HCT116 (cell line): ENCODE results near the gene SLC52A3. TPM values are rescaled to one million over a fixed set of nuclear protein-coding genes. Genes with fewer than 3 reads are reported as not detected.
A peak's percentile ranks its signal among the peaks of the same experiment; 100 is the strongest.
"Not testable (repeated sequence)": the region's sequence is repeated elsewhere in the genome, so short reads cannot be mapped to it uniquely, and the experiment has no call there.

Experiments
- ATAC-seq: fragments of 200-7000 bp; cut with Tn5 transposase; 2 replicates; pipeline ENCODE4 v1.9.1; 2020; ENCODE audit warnings: mild to moderate bottlenecking, moderate library complexity
- BruUV-seq: library from RNA; stranded (reverse); fragments of 400-500 nt; replicated peaks from 2 replicates; lab custom pipeline; 2021; lab: Mats Ljungman, UMichigan
- CTCF ChIA-PET: fragments of 300-600 bp; sonication (Branson Sonifier 250); formaldehyde crosslinking; loops from one replicate; lab custom pipeline; 2021; ENCODE audit warnings: antibody characterized with exemption; lab: Charles Lee
- POLR2A ChIA-PET: fragments of 300-600, 350-600 bp; sonication (Branson Sonifier 250); formaldehyde crosslinking; loops from one replicate; lab custom pipeline; 2021; ENCODE audit warnings: antibody characterized with exemption; lab: Charles Lee
- RAD21 ChIA-PET, 2 experiments: fragments of 300-600 bp; sonication (Branson Sonifier 250); formaldehyde crosslinking; loops; one replicate each; lab custom pipeline; 2023; ENCODE audit warnings: low total read pairs in 2 of 2; ENCODE audit not compliant: uncharacterized antibody in 2 of 2, unreplicated experiment in 2 of 2, low non-redundant PET in 1 of 2; lab: Charles Lee
- DNase-seq: peaks from one replicate; pipeline ENCODE4 v3.0.0-alpha.2; 2010; ENCODE audit warnings: low read depth, low spot score
- H2AFZ ChIP-seq: fragments of 200-600 bp; shearing (Covaris generic), sonication (generic); 2 replicates; pipeline ENCODE4 v1.6.1; 2017; ENCODE audit warnings: low read depth, mixed run types, mixed read lengths, antibody characterized with exemption, low read length; ENCODE audit not compliant: poor library complexity, severe bottlenecking
- H3K27ac ChIP-seq: 2 replicates; pipeline ENCODE4 v1.5.1; 2012; ENCODE audit warnings: low read depth, low read length
- H3K27me3 ChIP-seq: fragments of 200-600 bp; sonication (generic); 2 replicates; pipeline ENCODE4 v1.6.1; 2016; ENCODE audit warnings: mixed run types, low read length, mixed read lengths; ENCODE audit not compliant: insufficient read depth
- H3K36me3 ChIP-seq, 2 experiments: fragments of 200-500 bp in 1 of 2; fragments of 200-600 bp in 1 of 2; sonication (Bioruptor generic) in 1 of 2; sonication (generic) in 1 of 2; 2 replicates each; pipeline versions ENCODE4 v1.5.1 to v1.6.1; 2014 to 2016; ENCODE audit warnings: low read length in 2 of 2, inconsistent platforms in 1 of 2, mixed read lengths in 1 of 2, mixed run types in 1 of 2; ENCODE audit not compliant: insufficient read depth in 2 of 2, control insufficient read depth in 1 of 2
- H3K4me1 ChIP-seq, 2 experiments: fragments of 200-600 bp in 1 of 2; sonication (generic) in 1 of 2; 2 replicates each; pipeline versions ENCODE4 v1.5.1 to v1.6.1; 2012 to 2017; ENCODE audit warnings: low read length in 2 of 2, inconsistent platforms in 1 of 2, mild to moderate bottlenecking in 1 of 2, mixed read lengths in 1 of 2, mixed run types in 1 of 2, moderate library complexity in 1 of 2; ENCODE audit not compliant: insufficient read depth in 2 of 2, control insufficient read depth in 1 of 2
- H3K4me2 ChIP-seq: fragments of 200-600 bp; sonication (generic); 2 replicates; pipeline ENCODE4 v1.6.1; 2017; ENCODE audit warnings: mixed run types, low read length, mixed read lengths
- H3K4me3 ChIP-seq, 2 experiments: fragments of 200-600 bp in 1 of 2; sonication (generic) in 1 of 2; replicated peaks in 1 of 2; 2 replicates each; pipeline ENCODE4 v1.5.1; 2011 to 2016; ENCODE audit warnings: low read length in 2 of 2, control low read depth in 1 of 2, low read depth in 1 of 2, mild to moderate bottlenecking in 1 of 2, mixed read lengths in 1 of 2, mixed run types in 1 of 2
- H3K79me2 ChIP-seq: fragments of 200-600 bp; sonication (generic); 2 replicates; pipeline ENCODE4 v1.6.1; 2017; ENCODE audit warnings: mild to moderate bottlenecking, mixed run types, low read length, moderate library complexity, mixed read lengths; ENCODE audit not compliant: insufficient read depth
- H3K9ac ChIP-seq: fragments of 200-600 bp; sonication (generic); 2 replicates; pipeline ENCODE4 v1.6.1; 2016; ENCODE audit warnings: low read length, mixed read lengths
- H3K9me2 ChIP-seq: fragments of 200-600 bp; sonication (generic), shearing (Covaris generic); 2 replicates; pipeline ENCODE4 v1.6.1; 2017; ENCODE audit warnings: mixed run types, mild to moderate bottlenecking, moderate library complexity; ENCODE audit not compliant: insufficient read depth
- H3K9me3 ChIP-seq, 2 experiments: fragments of 200-500 bp in 1 of 2; fragments of 200-600 bp in 1 of 2; sonication (Bioruptor generic) in 1 of 2; sonication (generic) in 1 of 2; 2 replicates each; pipeline ENCODE4 v1.6.1; 2014 to 2017; ENCODE audit warnings: low read length in 2 of 2, mixed read lengths in 2 of 2, inconsistent platforms in 1 of 2, low read depth in 1 of 2, mild to moderate bottlenecking in 1 of 2, mixed run types in 1 of 2, moderate library complexity in 1 of 2; ENCODE audit not compliant: control insufficient read depth in 1 of 2, insufficient read depth in 1 of 2
- H4K20me1 ChIP-seq: fragments of 200-600 bp; sonication (generic), shearing (Covaris generic); 2 replicates; pipeline ENCODE4 v1.6.1; 2017; ENCODE audit warnings: mixed run types, mild to moderate bottlenecking, moderate library complexity; ENCODE audit not compliant: insufficient read depth
- CBX3 ChIP-seq: IDR thresholded peaks from 2 replicates; pipeline ENCODE4 v1.6.1; 2012; ENCODE audit warnings: low read depth
- CEBPB ChIP-seq: IDR thresholded peaks from 2 replicates; pipeline ENCODE4 v1.6.1; 2012; ENCODE audit warnings: low read depth
- EGR1 ChIP-seq: IDR thresholded peaks from 2 replicates; pipeline ENCODE4 v1.6.1; 2012; ENCODE audit warnings: low read depth
- ELF1 ChIP-seq: IDR thresholded peaks from 2 replicates; pipeline ENCODE4 v1.6.1; 2012; ENCODE audit warnings: low read depth, borderline replicate concordance
- EZH2phosphoT487 ChIP-seq: fragments of 200-600 bp; IDR thresholded peaks from 2 replicates; pipeline ENCODE4 v1.6.1; 2018; ENCODE audit warnings: antibody characterized with exemption, borderline replicate concordance
- MAX ChIP-seq: IDR thresholded peaks from 2 replicates; pipeline ENCODE4 v1.6.1; 2012
- RAD21 ChIP-seq: IDR thresholded peaks from 2 replicates; pipeline ENCODE4 v1.6.1; 2012; ENCODE audit warnings: low read depth, mild to moderate bottlenecking
- SP1 ChIP-seq: IDR thresholded peaks from 2 replicates; pipeline ENCODE4 v1.6.1; 2012; ENCODE audit warnings: low read depth
- SRF ChIP-seq: IDR thresholded peaks from 2 replicates; pipeline ENCODE4 v1.6.1; 2012; ENCODE audit warnings: low read depth
- TCF7L2 ChIP-seq: IDR thresholded peaks from 2 replicates; pipeline ENCODE4 v1.7.0; 2011; ENCODE audit warnings: borderline replicate concordance, inconsistent platforms; ENCODE audit not compliant: insufficient read depth, insufficient read length; ENCODE audit errors: extremely low read depth
- YY1 ChIP-seq: IDR thresholded peaks from 2 replicates; pipeline ENCODE4 v1.6.1; 2011; ENCODE audit warnings: low read length, low read depth, moderate library complexity, mild to moderate bottlenecking; ENCODE audit not compliant: insufficient replicate concordance; ENCODE audit errors: extremely low read depth
- ZFX ChIP-seq: fragments of 450-650 bp; IDR thresholded peaks from 2 replicates; pipeline ENCODE4 v1.6.1; 2017
- ZNF274 ChIP-seq: fragments of 200-500 bp; sonication (Bioruptor generic); IDR thresholded peaks from 2 replicates; pipeline ENCODE4 v1.6.1; 2014; ENCODE audit warnings: mild to moderate bottlenecking, low read depth, low read length, inconsistent platforms
- intact Hi-C: fragments of 100-400 bp; cut with micrococcal nuclease; formaldehyde crosslinking; loops from 2 replicates; pipeline ENCODE4 v1.10.0; 2022
- total RNA-seq: library from RNA; stranded (reverse); gene quantifications from one replicate; pipeline ENCODE4 v1.2.1, GENCODE V29; 2021; ENCODE audit not compliant: unreplicated experiment
- TF ChIP-seq, protein P1 (sequence below): IDR thresholded peaks from 2 replicates; pipeline ENCODE4 v1.6.1; 2012

SLC52A3 gene
- total RNA-seq, 1 experiment from 2014 or later, result 10.2 TPM

DNA sequence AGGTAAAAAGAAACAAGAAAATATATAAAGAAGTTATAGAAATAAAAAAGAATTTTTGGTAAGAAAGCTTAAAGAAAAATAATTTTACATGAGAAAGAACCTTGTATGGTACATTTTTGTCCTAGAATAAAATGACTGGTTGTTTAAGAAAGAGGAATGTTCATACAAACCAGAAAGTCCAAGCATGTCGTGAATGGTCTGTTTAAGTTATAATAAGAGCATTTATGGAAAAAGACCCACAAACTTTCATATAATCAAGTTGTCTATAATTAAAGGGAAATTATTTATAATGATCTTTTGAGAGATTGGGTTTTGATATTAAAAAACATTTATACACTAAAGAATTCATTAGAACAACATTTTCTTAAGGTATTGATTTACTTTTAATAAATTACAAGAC is 37.4 kb upstream of the SLC52A3 start:
- Histone ChIP-seq H3K27ac (no peak overlapping the region), H2AFZ (no peak overlapping the region), H3K9me2 (no peaks in the 10 kb centered on the region), H3K4me1 (no peaks in the 10 kb centered on the region), H3K9me3 (peaks cover 5 to 17% of the 10 kb centered on the region in 2 experiments; a peak in 3 of 4 replicates), H3K79me2 (no peaks in the 10 kb centered on the region), H3K27me3 (no peaks in the 10 kb centered on the region), H4K20me1 (no peaks in the 10 kb centered on the region), H3K4me3 (no peak overlapping the region), H3K4me2 (no peak overlapping the region), H3K9ac (no peak overlapping the region), H3K36me3 (no peaks in the 10 kb centered on the region)
- CTCF ChIA-PET, result interaction anchor here (1.1 kb wide), 1 partner anchor 13 kb away, joined by 3 read pairs; no protein-coding TSS in a partner anchor
- POLR2A ChIA-PET, result no interaction called here
- TF ChIP-seq EGR1, result no peak
- TF ChIP-seq CBX3, result peak; percentile 70; the same call in 1 of the 2 replicates
- ATAC-seq (no peak), DNase-seq (peak; percentile 48)
- RAD21 ChIA-PET, result no interaction called here
- BruUV-seq, result no TSS peak
- intact Hi-C loops, result no loop called here

- Histone ChIP-seq H3K9me2 (no peaks in the 10 kb centered on the region), H3K27me3 (no peaks in the 10 kb centered on the region), H3K4me1 (no peaks in the 10 kb centered on the region), H3K9me3 (peaks cover 5 to 14% of the 10 kb centered on the region in 2 experiments; a peak in 2 of 4 replicates), H3K4me2 (no peak overlapping the region), H2AFZ (no peak overlapping the region), H3K79me2 (no peaks in the 10 kb centered on the region), H3K27ac (no peak overlapping the region), H4K20me1 (no peaks in the 10 kb centered on the region), H3K9ac (no peak overlapping the region), H3K4me3 (no peak overlapping the region), H3K36me3 (no peaks in the 10 kb centered on the region)
- ChIA-PET RAD21 (no interaction called here), CTCF (no interaction called here), POLR2A (no interaction called here)
- no TSS peak for BruUV-seq
- DNase-seq (no peak), ATAC-seq (no peak)
- intact Hi-C loops, result no loop called here
- TF ChIP-seq SRF (no peak), MAX (no peak), SP1 (no peak), ELF1 (no peak), RAD21 (no peak), YY1 (no peak), EGR1 (no peak), ZFX (no peak), TCF7L2 (no peak), CEBPB (no peak), ZNF274 (no peak), EZH2phosphoT487 (no peak)
- TF ChIP-seq, protein P1, sequence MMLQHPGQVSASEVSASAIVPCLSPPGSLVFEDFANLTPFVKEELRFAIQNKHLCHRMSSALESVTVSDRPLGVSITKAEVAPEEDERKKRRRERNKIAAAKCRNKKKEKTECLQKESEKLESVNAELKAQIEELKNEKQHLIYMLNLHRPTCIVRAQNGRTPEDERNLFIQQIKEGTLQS, result no peak
Observed at GRCh38 chr20:801678-802077, 33.4 kb upstream of the SLC52A3 start.

DNA sequence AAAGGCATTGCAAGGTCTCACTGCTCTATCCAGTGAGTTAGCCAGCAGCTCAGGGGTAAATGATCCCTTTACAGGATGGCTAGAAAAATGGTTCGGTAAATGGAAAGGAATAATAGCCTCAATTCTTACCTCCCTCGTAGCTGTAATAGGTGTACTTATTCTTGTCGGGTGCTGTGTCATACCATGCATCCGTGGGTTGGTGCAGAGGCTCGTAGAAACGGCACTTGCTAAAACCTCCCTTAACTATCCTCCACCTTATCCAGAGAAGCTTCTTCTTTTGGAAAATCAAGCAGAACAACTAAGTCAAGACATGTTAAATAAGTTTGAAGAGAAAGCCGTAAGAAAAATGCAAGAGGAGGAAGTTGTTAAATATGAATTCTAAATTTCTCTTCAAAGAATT is 31.7 kb upstream of the SLC52A3 start:
- BruUV-seq, CTCF ChIA-PET, H2AFZ ChIP-seq: not testable (repeated sequence)

More for the DNA sequence above, 31.7 kb upstream of the SLC52A3 start:
- H3K27me3 ChIP-seq, H4K20me1 ChIP-seq, H3K79me2 ChIP-seq, H3K4me2 ChIP-seq, ATAC-seq, H3K9ac ChIP-seq, H3K9me2 ChIP-seq, H3K36me3 ChIP-seq, RAD21 ChIA-PET, H3K4me3 ChIP-seq, DNase-seq, intact Hi-C loops, POLR2A ChIA-PET, H3K9me3 ChIP-seq, H3K4me1 ChIP-seq, H3K27ac ChIP-seq: not testable (repeated sequence)
